GM10248 (cell line): ENCODE data around the gene PSMB10.

ENCODE experiments used
- CTCF ChIA-PET: fragments of 300-600 bp; sonication (Branson Sonifier 250); formaldehyde crosslinking; extraction: SDS; loops from one replicate; lab custom pipeline; 2021; ENCODE audit warnings: antibody characterized with exemption; lab: Yijun Ruan, JAX
- POLR2A ChIA-PET: fragments of 350-650 bp; sonication (Branson Sonifier 250); formaldehyde crosslinking; extraction: SDS; loops from one replicate; lab custom pipeline; 2020; ENCODE audit warnings: antibody characterized with exemption; lab: Yijun Ruan, JAX
- DNase-seq: peaks from one replicate; pipeline ENCODE4 v3.0.0; 2012; ENCODE audit errors: extremely low spot score
- CTCF ChIP-seq: IDR thresholded peaks from 2 replicates; pipeline ENCODE4 v1.5.1; 2012; ENCODE audit warnings: mild to moderate bottlenecking, low read depth; ENCODE audit errors: extremely low read depth, missing control alignments, control extremely low read depth

Gene PSMB10

GRCh38 chr16:67931712-67932461, 4.8 kb downstream of the PSMB10 start, which contains the start of gene CTRL:
TSS of gene CTRL (minus strand) at chr16:67931862. CDS start at chr16:67931852, 10 bp downstream.
- TF ChIP-seq CTCF: no peak
- ChIA-PET CTCF (interaction anchor here (0.7 to 7.0 kb wide), 6 partner anchors 10 to 260 kb away, joined by 3 to 38 read pairs (median 3); no protein-coding TSS in a partner anchor), POLR2A (interaction anchor here (0.6 kb wide), 1 partner anchor 417 kb away, joined by 3 read pairs; no protein-coding TSS in a partner anchor)
- no peak for DNase-seq

GRCh38 chr16:67930678-67931211, 5.9 kb downstream of the PSMB10 start:
- DNase-seq: no peak
- ChIA-PET CTCF (interaction anchor here (1.1 to 7.0 kb wide), 6 partner anchors 34 to 298 kb away, joined by 3 to 54 read pairs (median 16); partner anchors contain the start of gene NRN1L), POLR2A (interaction anchor here (0.6 kb wide), 1 partner anchor 54 kb away, joined by 6 read pairs; no protein-coding TSS in a partner anchor)
- TF ChIP-seq CTCF: no peak

- no peak for DNase-seq
- ChIA-PET CTCF (interaction anchor here (1.1 to 6.7 kb wide), 6 partner anchors 47 to 409 kb away, joined by 3 to 54 read pairs (median 16); partner anchors contain the start of gene NRN1L), POLR2A (interaction anchor here (0.5 to 0.6 kb wide), 2 partner anchors 54 to 129 kb away, joined by 5 to 6 read pairs; no protein-coding TSS in a partner anchor)
- TF ChIP-seq CTCF: no peak
These were observed 6.5 kb downstream of the PSMB10 start for GRCh38 chr16:67930191-67930590.

- POLR2A ChIA-PET: interaction anchor here (1.0 kb wide), 1 partner anchor 36 kb away, joined by 6 read pairs; the partner anchor contains the start of gene PSKH1
- TF ChIP-seq CTCF: peak; percentile 97
- CTCF ChIA-PET: interaction anchor here (0.7 to 6.7 kb wide), 24 partner anchors 8 to 408 kb away, joined by 3 to 54 read pairs (median 4); partner anchors contain the start of genes NRN1L, PSMB10 and SLC7A6
- peak; percentile 89 for DNase-seq
These were observed 7.9 kb downstream of the PSMB10 start for GRCh38 chr16:67928561-67929364.

GRCh38 chr16:67928147-67928546, 8.5 kb downstream of the PSMB10 start:
- no peak for DNase-seq
- no peak for TF ChIP-seq CTCF
- ChIA-PET POLR2A (interaction anchor here (1.0 kb wide), 1 partner anchor 35 kb away, joined by 6 read pairs; the partner anchor contains the start of gene PSKH1), CTCF (interaction anchor here (1.1 to 6.7 kb wide), 17 partner anchors 8 to 407 kb away, joined by 3 to 54 read pairs (median 5); partner anchors contain the start of genes NRN1L, PSMB10 and SLC7A6)
